ENCODE results near the gene IMP4. TPM values are rescaled to one million over a fixed set of nuclear protein-coding genes. Genes with fewer than 3 reads are reported as not detected.
A peak's percentile ranks its signal among the peaks of the same experiment; 100 is the strongest.

The IMP4 gene
- total RNA-seq, 1 experiment from 2014 or later, result 101 TPM

DNA sequence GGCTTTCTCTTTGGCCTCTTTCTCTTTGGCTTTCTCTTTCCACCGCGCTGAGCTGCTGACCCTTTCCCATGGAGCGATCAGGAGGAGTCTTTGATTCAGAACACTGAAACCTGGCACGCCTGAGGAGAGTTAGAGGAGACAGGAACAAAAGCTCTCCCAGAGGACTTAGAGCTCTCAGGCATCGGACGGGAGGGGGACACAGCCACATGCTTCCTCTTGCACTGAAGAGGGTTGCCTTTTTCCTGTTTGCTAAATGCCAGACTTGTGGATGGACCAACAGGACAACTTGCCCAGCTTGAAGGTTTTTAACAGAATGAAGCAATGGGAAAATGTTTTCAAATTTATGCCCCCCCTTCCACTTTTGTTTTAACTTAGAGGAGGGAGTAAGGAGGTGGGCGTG, 9.5 kb downstream of the IMP4 start:
- H3K18ac ChIP-seq (ENCODE audit: insufficient read length, low read depth, low read length), result no peak overlapping the region
- WGBS (ENCODE audit: extremely low coverage, insufficient read length, low lambda C conversion rate), result no CpG with 5 or more reads among the region's 7 CpGs
- no peaks in the 10 kb centered on the region for H4K20me1 ChIP-seq (ENCODE audit: control insufficient read depth, insufficient read depth, insufficient read length)
- Mint-ChIP-seq H3K4me3 (no peak overlapping the region), H3K4me1 (peaks cover 17% of the 10 kb centered on the region in 2 experiments), H3K36me3 (ENCODE audit: insufficient read depth in 1 of 3, low read depth in 3 of 3) (peaks cover 13 to 27% (median 14%) of the 10 kb centered on the region in 3 experiments), H3K27me3 (ENCODE audit: low read depth) (peaks cover 32% of the 10 kb centered on the region), H3K9me3 (no peaks in the 10 kb centered on the region; a peak in 1 of 5 replicates), H3K27ac (peak overlapping the region in 1 of 3 experiments; percentile 72; a peak in 1 of 7 replicates)
- no peak overlapping the region for H3T11ph ChIP-seq (ENCODE audit: low read length)
- no peak overlapping the region for H3K4ac ChIP-seq (ENCODE audit: low read depth, low read length)
- no peak overlapping the region for H3K4me2 ChIP-seq (ENCODE audit: insufficient read depth, insufficient read length, low read length)
- H3K4me1 ChIP-seq (ENCODE audit: insufficient read depth, low read length), result no peaks in the 10 kb centered on the region
- H4K8ac ChIP-seq (replicated peaks; ENCODE audit: insufficient read length, low read depth, low read length), result no peak overlapping the region
- no peak overlapping the region for H2BK15ac ChIP-seq (ENCODE audit: low read depth, low read length)
- H2AK5ac ChIP-seq (ENCODE audit: insufficient read length, low read length), result no peak overlapping the region
- H3K23me2 ChIP-seq (ENCODE audit: insufficient read length, low read depth, low read length, poor library complexity, severe bottlenecking), result no peaks in the 10 kb centered on the region
- no peak for DNase-seq
- no peak overlapping the region for H3K27ac ChIP-seq (ENCODE audit: insufficient read length, low read depth, low read length)
- H2BK12ac ChIP-seq (ENCODE audit: insufficient read length, low read depth, low read length), result no peak overlapping the region
- H3K9me3 ChIP-seq (ENCODE audit: control insufficient read depth, low read depth, low read length), result no peaks in the 10 kb centered on the region
- no peaks in the 10 kb centered on the region for H3K79me2 ChIP-seq (ENCODE audit: insufficient read depth, low read length)
- no peak overlapping the region for H2BK20ac ChIP-seq (ENCODE audit: low read depth, low read length, poor library complexity, severe bottlenecking)
- no peak overlapping the region for H2AFZ ChIP-seq (ENCODE audit: low read length)
- no peak overlapping the region for H3K23ac ChIP-seq (ENCODE audit: insufficient read length, low read depth, low read length)
- no peak overlapping the region for H3K9ac ChIP-seq (ENCODE audit: extremely low read depth, insufficient read length, low read length)
- no peak overlapping the region for H4K5ac ChIP-seq (ENCODE audit: insufficient read length, low read depth, low read length)
- no peak overlapping the region for H2BK5ac ChIP-seq (ENCODE audit: insufficient read length, low read length)
- TF ChIP-seq, protein P1, sequence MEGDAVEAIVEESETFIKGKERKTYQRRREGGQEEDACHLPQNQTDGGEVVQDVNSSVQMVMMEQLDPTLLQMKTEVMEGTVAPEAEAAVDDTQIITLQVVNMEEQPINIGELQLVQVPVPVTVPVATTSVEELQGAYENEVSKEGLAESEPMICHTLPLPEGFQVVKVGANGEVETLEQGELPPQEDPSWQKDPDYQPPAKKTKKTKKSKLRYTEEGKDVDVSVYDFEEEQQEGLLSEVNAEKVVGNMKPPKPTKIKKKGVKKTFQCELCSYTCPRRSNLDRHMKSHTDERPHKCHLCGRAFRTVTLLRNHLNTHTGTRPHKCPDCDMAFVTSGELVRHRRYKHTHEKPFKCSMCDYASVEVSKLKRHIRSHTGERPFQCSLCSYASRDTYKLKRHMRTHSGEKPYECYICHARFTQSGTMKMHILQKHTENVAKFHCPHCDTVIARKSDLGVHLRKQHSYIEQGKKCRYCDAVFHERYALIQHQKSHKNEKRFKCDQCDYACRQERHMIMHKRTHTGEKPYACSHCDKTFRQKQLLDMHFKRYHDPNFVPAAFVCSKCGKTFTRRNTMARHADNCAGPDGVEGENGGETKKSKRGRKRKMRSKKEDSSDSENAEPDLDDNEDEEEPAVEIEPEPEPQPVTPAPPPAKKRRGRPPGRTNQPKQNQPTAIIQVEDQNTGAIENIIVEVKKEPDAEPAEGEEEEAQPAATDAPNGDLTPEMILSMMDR (conservative IDR thresholded peaks at IDR 0.05), result no peak
- H3K56ac ChIP-seq (ENCODE audit: insufficient read length, low read depth, low read length), result no peak overlapping the region
- H3K27me3 ChIP-seq (ENCODE audit: insufficient read depth, low read length), result peaks cover 5% of the 10 kb centered on the region; the same call in 1 of the 2 replicates
- H4K91ac ChIP-seq (ENCODE audit: insufficient read length, low read depth, low read length), result no peak overlapping the region
- no peak overlapping the region for H2BK120ac ChIP-seq (ENCODE audit: low read depth, low read length, poor library complexity, severe bottlenecking)
- no peaks in the 10 kb centered on the region for H3K79me1 ChIP-seq (ENCODE audit: insufficient read depth, low read depth, low read length, poor library complexity, severe bottlenecking)
- no peak overlapping the region for H3K14ac ChIP-seq (ENCODE audit: insufficient read depth, low read length)

Data from H9 (cell line).